NOMO-1 (cell line): ENCODE results near the gene CEP55.

ENCODE experiments used
- DNase-seq, 2 experiments: peaks; one replicate each; lab custom pipeline; 2025; ENCODE audit not compliant: unreplicated experiment in 2 of 2; lab: John Stamatoyannopoulos, UW

CEP55 gene

GRCh38 chr10:93554760-93555432 is 58.5 kb downstream of the CEP55 start:
- peak; percentile 88 to 90 for DNase-seq

GRCh38 chr10:93559490-93559889 is 63.1 kb downstream of the CEP55 start:
- DNase-seq, result no peak

DNA sequence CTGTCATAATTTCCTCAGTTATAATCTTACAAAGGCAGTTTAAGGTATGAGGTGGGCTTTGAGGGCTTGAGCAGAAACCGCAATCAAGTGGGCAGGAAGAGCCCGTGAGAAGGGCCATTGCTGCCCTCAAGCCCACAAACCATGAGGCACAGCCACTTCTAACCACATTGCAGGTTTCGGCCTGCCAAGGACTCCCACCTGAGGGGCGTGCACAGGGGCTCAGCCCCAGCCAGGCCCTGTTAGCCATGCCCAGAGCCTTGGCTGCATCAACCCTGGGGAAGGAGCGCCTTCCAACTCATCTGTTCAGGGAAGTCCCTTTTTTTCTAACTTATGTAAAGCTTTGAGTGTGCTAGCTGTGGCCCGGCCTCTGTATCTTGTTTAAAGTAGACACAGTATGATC is 64.1 kb downstream of the CEP55 start:
- DNase-seq, result no peak

- peak; percentile 24 to 26 for DNase-seq
Measured at GRCh38 chr10:93565446-93565845, 69.0 kb downstream of the CEP55 start.

DNA sequence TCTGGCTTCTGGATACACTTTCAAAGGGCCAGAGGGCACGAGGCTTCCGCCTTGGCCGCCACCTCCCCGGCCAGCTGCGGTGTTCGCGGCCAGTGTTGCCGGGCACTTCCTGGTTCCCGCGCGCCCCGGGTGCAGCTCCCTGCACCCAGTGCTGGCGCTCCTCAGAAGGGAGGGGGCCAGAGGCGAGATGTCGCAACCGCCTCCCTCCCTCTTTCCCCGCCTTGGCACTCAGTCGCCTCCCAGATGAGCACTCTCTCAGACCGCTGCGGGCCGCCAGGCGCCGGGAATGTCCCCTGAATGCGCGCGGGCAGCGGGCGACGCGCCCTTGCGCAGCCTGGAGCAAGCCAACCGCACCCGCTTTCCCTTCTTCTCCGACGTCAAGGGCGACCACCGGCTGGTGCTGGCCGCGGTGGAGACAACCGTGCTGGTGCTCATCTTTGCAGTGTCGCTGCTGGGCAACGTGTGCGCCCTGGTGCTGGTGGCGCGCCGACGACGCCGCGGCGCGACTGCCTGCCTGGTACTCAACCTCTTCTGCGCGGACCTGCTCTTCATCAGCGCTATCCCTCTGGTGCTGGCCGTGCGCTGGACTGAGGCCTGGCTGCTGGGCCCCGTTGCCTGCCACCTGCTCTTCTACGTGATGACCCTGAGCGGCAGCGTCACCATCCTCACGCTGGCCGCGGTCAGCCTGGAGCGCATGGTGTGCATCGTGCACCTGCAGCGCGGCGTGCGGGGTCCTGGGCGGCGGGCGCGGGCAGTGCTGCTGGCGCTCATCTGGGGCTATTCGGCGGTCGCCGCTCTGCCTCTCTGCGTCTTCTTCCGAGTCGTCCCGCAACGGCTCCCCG is 70.2 kb downstream of the CEP55 start, which contains the start of gene FFAR4:
FFAR4 (plus strand) TSS at position 231 of the 842 bp plus-strand sequence; CDS start at position 287, 56 bp downstream.
- DNase-seq, result peak in 1 of 2 experiments; percentile 25

DNA sequence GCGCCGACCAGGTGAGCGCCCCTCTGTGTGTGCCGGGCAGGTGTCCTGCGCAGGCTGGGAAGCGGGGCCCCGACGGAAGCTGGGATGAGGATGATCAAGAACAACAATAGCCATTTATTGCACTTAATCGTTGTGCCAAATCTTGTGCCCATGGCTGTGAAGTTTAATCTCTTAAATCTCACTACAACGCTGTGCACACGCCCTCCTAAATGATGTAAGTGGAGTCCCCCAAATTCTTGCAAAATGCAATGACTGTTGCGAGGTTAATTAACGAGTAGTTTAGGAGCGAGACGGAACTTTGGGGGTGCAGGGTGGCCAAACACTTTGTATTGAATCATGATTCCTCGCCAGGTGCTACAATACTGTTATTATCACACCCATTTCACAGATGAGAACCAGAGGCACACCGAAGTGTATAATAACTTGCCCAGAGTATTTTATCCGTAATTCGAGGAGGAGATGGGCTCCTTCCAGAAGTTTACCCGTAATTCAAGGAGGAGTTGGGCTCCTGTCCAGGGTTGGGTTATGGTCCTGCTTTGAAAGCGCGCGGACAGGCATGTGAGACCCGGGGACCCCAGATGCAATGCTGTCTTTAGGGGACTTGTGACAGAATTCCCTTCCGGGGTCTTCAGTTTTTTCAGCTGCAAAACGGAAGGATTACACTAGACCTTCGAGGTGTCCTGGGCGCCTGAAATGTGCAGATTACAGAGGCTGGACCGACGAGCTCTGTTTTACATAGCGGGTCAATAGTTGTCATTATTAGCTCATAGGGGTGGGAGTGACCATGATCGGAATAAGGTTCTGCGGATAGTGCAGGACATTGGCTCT is 71.1 kb downstream of the CEP55 start:
- no peak for DNase-seq

DNA sequence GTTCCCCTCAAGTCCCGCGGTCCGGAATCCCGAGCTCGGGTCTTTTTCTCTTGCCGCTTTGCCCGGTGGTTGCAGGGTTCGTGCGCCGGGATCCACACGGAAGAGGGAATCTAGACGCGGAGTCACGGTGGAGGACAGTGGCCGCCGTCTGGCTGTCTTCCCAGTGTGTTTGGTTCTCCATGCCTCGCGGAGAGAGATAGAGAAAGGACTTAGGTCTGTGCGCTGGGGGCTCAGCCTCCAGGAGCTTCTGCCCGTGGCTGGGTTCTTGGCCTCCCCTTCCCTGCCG is 71.6 kb downstream of the CEP55 start:
- DNase-seq, result no peak

DNA sequence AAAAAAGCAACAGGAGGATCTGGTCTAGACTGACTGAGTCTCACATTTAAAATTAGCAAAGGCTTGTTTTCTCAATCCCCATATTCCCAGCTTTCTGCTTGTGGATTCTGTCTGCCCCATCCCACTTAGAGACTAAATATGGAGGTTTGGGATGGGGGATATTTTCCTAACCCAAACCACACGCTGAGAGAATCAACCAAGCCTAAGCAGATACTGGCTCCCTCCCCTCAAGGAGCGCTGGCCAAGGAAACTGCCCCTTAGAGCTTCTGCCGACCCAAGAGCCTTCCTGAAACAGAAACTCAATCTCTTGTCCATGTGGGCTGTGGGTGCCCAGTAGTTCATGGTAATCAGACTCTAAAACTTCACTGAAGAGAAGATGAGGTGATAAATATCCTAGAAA is 74.0 kb downstream of the CEP55 start:
- no peak for DNase-seq

- no peak for DNase-seq
Measured at GRCh38 chr10:93572606-93573005, 76.2 kb downstream of the CEP55 start.

- peak; percentile 69 to 74 for DNase-seq
Measured at GRCh38 chr10:93573051-93573909, 76.9 kb downstream of the CEP55 start.

- no peak for DNase-seq
Measured at GRCh38 chr10:93573924-93574323, 77.5 kb downstream of the CEP55 start.

GRCh38 chr10:93576888-93577287 is 80.5 kb downstream of the CEP55 start:
- DNase-seq, result no peak

DNA sequence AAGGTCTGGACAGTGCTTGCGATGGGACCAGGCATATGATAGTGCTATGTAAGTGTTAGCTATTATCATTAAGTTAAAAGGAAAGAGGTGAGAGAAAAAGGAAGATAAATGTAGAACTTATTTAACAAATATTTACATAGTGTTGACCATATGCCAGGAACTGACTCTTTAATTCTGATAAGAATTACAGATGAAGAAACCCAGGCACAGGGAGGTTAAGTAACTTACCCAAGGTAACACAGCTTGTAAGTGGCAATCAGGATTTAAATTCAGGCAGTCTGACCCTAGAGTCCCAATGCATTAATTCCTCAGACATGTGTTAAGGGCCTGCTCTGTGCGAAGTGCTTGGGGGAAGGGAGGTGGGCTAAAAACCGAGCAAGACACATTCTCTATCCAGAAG is 81.2 kb downstream of the CEP55 start:
- DNase-seq, result no peak
